ENCODE measurements around the gene F2. TPM values are rescaled to one million over a fixed set of nuclear protein-coding genes. Genes with fewer than 3 reads are reported as not detected.

Gene F2
- total RNA-seq, 2 donors from 2014 or later: 1.2 TPM; not detected in 1

DNA sequence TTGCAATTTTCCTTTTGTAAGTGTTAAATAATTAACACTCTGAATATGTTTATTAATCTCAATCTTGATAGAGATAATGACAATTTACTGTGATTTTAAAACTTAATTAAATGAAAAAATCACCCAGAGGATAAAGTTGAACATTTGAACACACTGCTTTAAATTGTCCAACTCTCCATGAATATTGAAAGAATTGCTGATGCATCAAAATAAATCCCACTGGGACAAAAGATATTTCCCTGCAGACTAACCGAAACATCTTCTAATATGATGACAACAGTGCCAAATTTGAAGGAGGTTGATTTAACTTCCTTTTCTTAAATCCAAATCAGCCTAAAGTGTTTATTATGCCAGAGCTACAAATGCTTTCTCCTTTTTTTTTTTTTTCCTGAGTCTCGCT lies 47.6 kb downstream of the F2 start:
- no peak for DNase-seq
- Histone ChIP-seq H3K36me3 (peaks cover 17% of the 10 kb centered on the region), H3K27me3 (no peaks in the 10 kb centered on the region), H3K9ac (ENCODE audit: low read depth in 2 of 2, low read length in 2 of 2) (no peak overlapping the region), H3K27ac (no peak overlapping the region), H3K4me1 (no peaks in the 10 kb centered on the region), H3K9me3 (no peaks in the 10 kb centered on the region), H3K4me3 (no peak overlapping the region)
- intact Hi-C loops (cut with DNase I): no loop called here
- TF ChIP-seq, protein P1, sequence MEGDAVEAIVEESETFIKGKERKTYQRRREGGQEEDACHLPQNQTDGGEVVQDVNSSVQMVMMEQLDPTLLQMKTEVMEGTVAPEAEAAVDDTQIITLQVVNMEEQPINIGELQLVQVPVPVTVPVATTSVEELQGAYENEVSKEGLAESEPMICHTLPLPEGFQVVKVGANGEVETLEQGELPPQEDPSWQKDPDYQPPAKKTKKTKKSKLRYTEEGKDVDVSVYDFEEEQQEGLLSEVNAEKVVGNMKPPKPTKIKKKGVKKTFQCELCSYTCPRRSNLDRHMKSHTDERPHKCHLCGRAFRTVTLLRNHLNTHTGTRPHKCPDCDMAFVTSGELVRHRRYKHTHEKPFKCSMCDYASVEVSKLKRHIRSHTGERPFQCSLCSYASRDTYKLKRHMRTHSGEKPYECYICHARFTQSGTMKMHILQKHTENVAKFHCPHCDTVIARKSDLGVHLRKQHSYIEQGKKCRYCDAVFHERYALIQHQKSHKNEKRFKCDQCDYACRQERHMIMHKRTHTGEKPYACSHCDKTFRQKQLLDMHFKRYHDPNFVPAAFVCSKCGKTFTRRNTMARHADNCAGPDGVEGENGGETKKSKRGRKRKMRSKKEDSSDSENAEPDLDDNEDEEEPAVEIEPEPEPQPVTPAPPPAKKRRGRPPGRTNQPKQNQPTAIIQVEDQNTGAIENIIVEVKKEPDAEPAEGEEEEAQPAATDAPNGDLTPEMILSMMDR (IDR thresholded peaks at IDR 0.05): no peak

DNA sequence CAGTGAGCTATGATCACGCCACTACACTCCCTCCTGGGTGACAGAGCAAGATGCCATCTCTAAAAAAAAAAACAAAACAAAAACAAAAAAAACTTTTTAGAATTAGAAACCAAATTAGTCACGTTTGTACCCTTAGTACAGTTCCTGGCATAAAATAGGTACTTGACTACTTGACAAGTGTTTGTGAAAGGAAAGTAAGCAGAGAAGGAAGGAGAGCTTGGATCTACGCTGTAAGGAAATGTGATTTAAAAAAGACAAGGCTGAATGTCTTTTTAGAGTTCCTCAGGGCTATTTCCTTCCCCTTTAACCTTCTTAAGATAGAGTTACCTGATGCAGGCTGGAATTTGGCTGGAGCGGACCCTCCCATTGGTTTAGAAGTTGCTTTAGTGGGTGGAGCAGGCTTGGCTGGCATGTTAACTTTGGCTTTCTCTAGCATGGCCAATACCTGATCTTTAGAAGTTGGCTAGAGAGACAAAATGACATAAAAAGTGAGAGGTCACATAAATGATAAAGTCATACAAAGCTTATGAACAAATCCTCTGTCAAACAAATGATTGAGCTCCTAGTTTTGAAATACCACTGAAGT lies 50.7 kb downstream of the F2 start:
- intact Hi-C loops (cut with DNase I): no loop called here
- H3K27me3 ChIP-seq: no peaks in the 10 kb centered on the region
- no peak overlapping the region for H3K9ac ChIP-seq (ENCODE audit: low read depth in 2 of 2, low read length in 2 of 2)
- no peak overlapping the region for H3K4me3 ChIP-seq
- no peak for DNase-seq
- TF ChIP-seq, protein P1 (IDR thresholded peaks at IDR 0.05): no peak
- peaks cover 17% of the 10 kb centered on the region for H3K36me3 ChIP-seq
- no peak overlapping the region for H3K27ac ChIP-seq
- no peaks in the 10 kb centered on the region for H3K4me1 ChIP-seq
- H3K9me3 ChIP-seq: no peaks in the 10 kb centered on the region

DNA sequence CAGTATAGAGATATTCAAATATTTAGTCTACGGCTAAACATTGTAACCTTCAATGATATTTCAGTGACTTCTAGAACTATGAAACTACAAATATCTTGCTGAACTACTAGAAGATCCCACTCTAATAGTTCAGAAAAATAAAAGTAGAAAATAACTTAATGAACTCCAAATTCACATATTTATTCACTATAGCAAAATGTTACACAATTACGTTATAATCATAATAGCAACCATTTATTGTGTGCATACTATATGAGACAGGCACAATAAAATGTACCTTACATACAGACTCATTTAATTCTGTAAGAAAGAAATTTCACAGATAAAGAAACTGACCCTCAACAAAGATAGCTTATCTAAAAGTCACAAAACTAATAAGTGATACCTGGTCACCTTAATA lies 57.9 kb downstream of the F2 start:
- no peaks in the 10 kb centered on the region for H3K27me3 ChIP-seq
- intact Hi-C loops (cut with DNase I): no loop called here
- no peak overlapping the region for H3K9ac ChIP-seq (ENCODE audit: low read depth in 2 of 2, low read length in 2 of 2)
- H3K9me3 ChIP-seq: no peaks in the 10 kb centered on the region
- no peak for DNase-seq
- no peak overlapping the region for H3K27ac ChIP-seq
- no peaks in the 10 kb centered on the region for H3K4me1 ChIP-seq
- no peak overlapping the region for H3K4me3 ChIP-seq
- H3K36me3 ChIP-seq: peaks cover 5% of the 10 kb centered on the region
- TF ChIP-seq, protein P1 (IDR thresholded peaks at IDR 0.05): no peak

DNA sequence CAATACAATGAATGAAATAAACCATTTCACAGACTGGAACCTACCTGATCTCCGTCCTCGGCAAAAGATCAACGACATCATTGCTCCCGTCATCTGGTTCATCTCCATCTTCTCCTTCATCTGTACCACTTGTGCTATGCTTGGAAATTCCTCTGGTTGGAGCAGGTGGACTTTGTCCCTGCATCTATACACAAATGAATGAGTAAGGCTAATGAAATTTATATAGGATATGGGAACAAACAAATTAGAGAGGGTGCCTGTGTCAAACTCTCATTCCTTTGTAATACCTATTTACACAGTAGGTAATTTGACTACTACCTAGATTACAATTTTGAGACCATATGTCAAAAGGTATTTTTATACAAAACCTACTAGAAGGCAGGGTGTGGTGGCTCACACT lies 59.4 kb downstream of the F2 start:
- Histone ChIP-seq H3K4me1 (no peaks in the 10 kb centered on the region), H3K9ac (ENCODE audit: low read depth in 2 of 2, low read length in 2 of 2) (no peak overlapping the region), H3K36me3 (peaks cover 5% of the 10 kb centered on the region), H3K27me3 (no peaks in the 10 kb centered on the region), H3K9me3 (no peaks in the 10 kb centered on the region), H3K27ac (no peak overlapping the region), H3K4me3 (no peak overlapping the region)
- DNase-seq: no peak
- intact Hi-C loops (cut with DNase I): no loop called here
- TF ChIP-seq, protein P1 (IDR thresholded peaks at IDR 0.05): no peak

Small RNAs within 50 kb of the gene (microRNA-seq; reads per million reads assigned to microRNA genes)
- gene MIR5582: 2.8 reads per million

Other genes with a start within 250 kb of the F2 start
- gene AMBRA1, start 125.2 kb upstream of the F2 start, total RNA-seq: 10 to 100 TPM; 32.7 to 33.8 TPM
- gene HARBI1, start 102.0 kb upstream of the F2 start, total RNA-seq: 1 to 10 TPM; 4.5 to 5.0 TPM
- 10 to 100 TPM; 58.3 to 61.3 TPM for gene ATG13, start 101.7 kb upstream of the F2 start, total RNA-seq
- gene ARHGAP1, start 18.6 kb upstream of the F2 start, total RNA-seq: 10 to 100 TPM; 68.3 to 81.7 TPM
- gene ZNF408, start 18.2 kb upstream of the F2 start, total RNA-seq: 10 to 100 TPM; 11.7 to 15.5 TPM
- 100 to 1,000 TPM in 1 of 2 donors, 10 to 100 TPM in 1; 71.2 to 105 TPM for gene CKAP5, start 127.1 kb downstream of the F2 start, total RNA-seq
- 10 to 100 TPM; 23.6 to 62.6 TPM for gene LRP4, start 199.3 kb downstream of the F2 start, total RNA-seq
- gene CSTPP1, start 217.5 kb downstream of the F2 start, total RNA-seq: 10 to 100 TPM; 35.8 to 63.6 TPM

Measured in colonic mucosa (tissue), 4 donors.